ENCODE data around the gene MCM9.

DNA sequence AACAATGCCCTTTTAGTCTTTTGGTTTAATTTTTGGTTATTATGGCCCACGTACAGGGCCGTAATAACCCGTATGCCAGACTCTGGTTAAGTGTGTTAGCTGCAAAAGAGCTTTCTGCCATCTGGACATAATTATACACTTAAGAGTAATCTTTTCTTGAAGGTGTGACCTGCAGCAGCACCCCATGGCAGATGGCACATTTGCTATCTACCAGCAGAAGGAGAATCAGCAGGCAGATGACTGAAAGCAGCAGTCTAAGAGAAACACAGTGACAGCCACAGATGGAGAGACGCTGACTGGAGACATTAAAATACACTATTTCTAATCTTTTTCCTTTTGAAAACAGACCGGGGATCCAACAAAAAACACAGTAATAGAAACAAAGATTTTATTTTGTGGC, 22.3 kb downstream of the MCM9 start:
- TF ChIP-seq CTCF (IDR thresholded peaks at IDR 0.05): no peak
- TF ChIP-seq POLR2AphosphoS5 (IDR thresholded peaks at IDR 0.05): no peak
- TF ChIP-seq POLR2A (IDR thresholded peaks at IDR 0.05): no peak
- TF ChIP-seq EP300 (IDR thresholded peaks at IDR 0.05): no peak
